Common myeloid progenitor, CD34-positive (primary cell): ENCODE results near the gene SYCP2L.
"Not testable (repeated sequence)": the region's sequence is repeated elsewhere in the genome, so short reads cannot be mapped to it uniquely, and the experiment has no call there.

ENCODE experiments used
- CTCF ChIA-PET: fragments of 350-600 bp; sonication (Branson Sonifier 250); formaldehyde crosslinking; loops from one replicate; lab custom pipeline; 2021; ENCODE audit warnings: antibody characterized with exemption; lab: Charles Lee
- POLR2A ChIA-PET: fragments of 350-600 bp; sonication (Branson Sonifier 250); formaldehyde crosslinking; loops from one replicate; lab custom pipeline; 2021; ENCODE audit warnings: antibody characterized with exemption; lab: Charles Lee
- DNase-seq, 3 donors: peaks; one replicate each; pipeline versions ENCODE4 v3.0.0 to v3.0.0-alpha.2; 2013
- H3K27ac ChIP-seq, 2 experiments: 1 replicate in 1 of 2; 2 replicates in 1 of 2; pipeline ENCODE4 v1.7.0; 2013; ENCODE audit warnings: inconsistent platforms in 2 of 2, low read length in 2 of 2, mild to moderate bottlenecking in 2 of 2, low read depth in 1 of 2, moderate library complexity in 1 of 2; ENCODE audit not compliant: severe bottlenecking in 2 of 2, insufficient read depth in 1 of 2, poor library complexity in 1 of 2
- H3K27me3 ChIP-seq, 5 experiments: replicated peaks in 2 of 5; 1 replicate in 3 of 5; 2 replicates in 2 of 5; pipeline versions ENCODE4 v1.6.1 to v1.7.0; 2013; ENCODE audit warnings: low read length in 4 of 5, mild to moderate bottlenecking in 2 of 5, moderate library complexity in 2 of 5, inconsistent platforms in 1 of 5; ENCODE audit not compliant: insufficient read depth in 5 of 5, control insufficient read depth in 4 of 5
- H3K36me3 ChIP-seq, 4 experiments: 1 replicate in 2 of 4; 2 replicates in 2 of 4; pipeline versions ENCODE4 v1.6.1 to v1.7.0; 2013; ENCODE audit warnings: low read length in 3 of 4, control low read depth in 1 of 4, mild to moderate bottlenecking in 1 of 4; ENCODE audit not compliant: control insufficient read depth in 4 of 4, insufficient read depth in 4 of 4
- H3K4me1 ChIP-seq, 4 experiments: 1 replicate in 3 of 4; 2 replicates in 1 of 4; pipeline versions ENCODE4 v1.6.1 to v1.7.1; 2013; ENCODE audit warnings: low read length in 3 of 4, mild to moderate bottlenecking in 3 of 4, control low read depth in 1 of 4, inconsistent platforms in 1 of 4, moderate library complexity in 1 of 4; ENCODE audit not compliant: control insufficient read depth in 4 of 4, insufficient read depth in 4 of 4; ENCODE audit errors: control extremely low read depth in 1 of 4
- H3K4me3 ChIP-seq, 7 experiments: 1 replicate in 4 of 7; 2 replicates in 3 of 7; pipeline versions ENCODE4 v1.5.1 to v1.7.0; 2013; ENCODE audit warnings: mild to moderate bottlenecking in 7 of 7, low read length in 6 of 7, moderate library complexity in 6 of 7, inconsistent platforms in 2 of 7, low read depth in 2 of 7, control low read depth in 1 of 7; ENCODE audit not compliant: insufficient read depth in 4 of 7, control insufficient read depth in 1 of 7; ENCODE audit errors: extremely low read depth in 1 of 7
- H3K9me3 ChIP-seq, 5 experiments: 1 replicate in 4 of 5; 2 replicates in 1 of 5; pipeline versions ENCODE4 v1.6.1 to v1.7.1; 2013; ENCODE audit warnings: low read length in 4 of 5, mild to moderate bottlenecking in 2 of 5, inconsistent platforms in 1 of 5, low read depth in 1 of 5, moderate library complexity in 1 of 5; ENCODE audit not compliant: control insufficient read depth in 4 of 5, insufficient read depth in 2 of 5; ENCODE audit errors: control extremely low read depth in 1 of 5
- WGBS: methylation state at CpG from one replicate; pipeline ENCODE4 v1.1.5; 2013; ENCODE audit not compliant: insufficient coverage; 5-methylcytosine and 5-hydroxymethylcytosine counted together

The SYCP2L gene

GRCh38 chr6:10993896-10994295, 107.0 kb downstream of the SYCP2L start:
- Histone ChIP-seq H3K27ac (no peak overlapping the region), H3K27me3 (no peaks in the 10 kb centered on the region), H3K4me1 (no peaks in the 10 kb centered on the region), H3K4me3 (no peak overlapping the region), H3K9me3 (no peaks in the 10 kb centered on the region), H3K36me3 (no peaks in the 10 kb centered on the region)
- 100% methylated on average over 3 of the region's 8 CpGs for WGBS
- ChIA-PET POLR2A (interaction anchor here (0.6 kb wide), 1 partner anchor 12 kb away, joined by 3 read pairs; no protein-coding TSS in a partner anchor), CTCF (interaction anchor here (0.7 kb wide), 1 partner anchor 582 kb away, joined by 3 read pairs; no protein-coding TSS in a partner anchor)
- no peak for DNase-seq

DNA sequence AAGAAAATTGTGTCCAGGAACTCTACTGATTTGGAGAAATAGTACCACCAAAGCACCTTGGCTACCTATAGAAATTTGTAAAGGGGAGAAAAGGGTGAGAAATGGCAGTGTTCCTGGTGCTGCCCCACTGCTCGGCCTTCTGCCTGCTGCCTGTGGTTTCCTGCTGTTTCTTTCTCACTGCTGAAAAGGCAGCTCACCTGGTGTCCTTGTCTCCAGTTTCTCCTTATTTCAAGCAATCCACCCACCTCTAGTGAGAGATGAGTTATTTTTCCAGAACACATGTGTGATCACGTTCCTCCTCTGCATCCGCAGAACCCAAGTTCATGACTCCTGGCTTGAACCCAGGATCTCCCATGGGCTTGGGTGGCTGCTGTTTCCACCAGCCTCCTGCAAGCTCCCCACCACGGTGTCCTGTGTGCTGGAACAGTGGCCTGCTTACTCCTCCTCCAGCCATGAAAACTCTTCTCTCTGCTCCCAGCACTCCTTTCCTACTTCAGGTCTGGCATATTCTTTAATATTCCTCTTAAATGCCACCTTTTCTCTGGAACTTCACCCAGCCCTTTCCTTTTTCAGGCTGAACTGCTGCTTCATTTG, 108.4 kb downstream of the SYCP2L start:
- CTCF ChIA-PET: no interaction called here
- 93% methylated on average over 3 of the region's 4 CpGs for WGBS
- Histone ChIP-seq H3K27ac (no peak overlapping the region), H3K4me1 (no peaks in the 10 kb centered on the region), H3K4me3 (no peak overlapping the region), H3K27me3 (no peaks in the 10 kb centered on the region), H3K36me3 (no peaks in the 10 kb centered on the region), H3K9me3 (no peaks in the 10 kb centered on the region)
- no peak for DNase-seq
- POLR2A ChIA-PET: no interaction called here

GRCh38 chr6:10999994-11000393, 113.1 kb downstream of the SYCP2L start:
- Histone ChIP-seq H3K4me1 (no peaks in the 10 kb centered on the region), H3K9me3 (no peaks in the 10 kb centered on the region), H3K4me3 (no peak overlapping the region), H3K27me3 (peaks cover 0 to 4% (median 0%) of the 10 kb centered on the region in 5 experiments), H3K36me3 (no peaks in the 10 kb centered on the region), H3K27ac (no peak overlapping the region)
- DNase-seq: no peak
- ChIA-PET CTCF (no interaction called here), POLR2A (no interaction called here)
- 100% methylated on average over 2 of the region's 2 CpGs for WGBS

DNA sequence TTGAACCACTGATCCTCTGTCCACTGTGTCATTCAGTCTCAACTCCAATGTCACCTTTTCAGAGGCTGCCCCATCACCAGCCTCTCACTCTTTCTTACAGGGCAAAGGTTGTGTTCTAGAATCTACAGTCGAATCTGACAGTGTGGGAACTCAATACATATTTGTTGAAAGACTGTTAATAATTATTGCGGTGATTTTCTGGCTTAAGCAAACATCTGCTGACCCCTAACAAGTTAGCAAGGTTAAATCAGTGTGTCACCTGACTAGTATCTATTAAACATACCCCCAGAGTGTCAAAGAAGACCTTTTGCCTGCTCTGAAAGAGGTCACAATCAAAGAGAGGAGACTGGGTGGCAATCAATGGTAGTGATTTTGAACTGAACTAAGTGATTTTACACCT, 115.3 kb downstream of the SYCP2L start:
- Histone ChIP-seq H3K27me3 (peaks cover 0 to 4% (median 0%) of the 10 kb centered on the region in 5 experiments), H3K4me1 (no peaks in the 10 kb centered on the region), H3K9me3 (no peaks in the 10 kb centered on the region), H3K36me3 (no peaks in the 10 kb centered on the region), H3K4me3 (no peak overlapping the region), H3K27ac (no peak overlapping the region)
- no CpG with 5 or more reads among the region's 2 CpGs for WGBS
- DNase-seq: no peak
- ChIA-PET POLR2A (no interaction called here), CTCF (interaction anchor here (1.0 kb wide), 1 partner anchor 11 kb away, joined by 3 read pairs; no protein-coding TSS in a partner anchor)

GRCh38 chr6:11003297-11003696, 116.4 kb downstream of the SYCP2L start:
- CTCF ChIA-PET: interaction anchor here (1.0 kb wide), 1 partner anchor 12 kb away, joined by 3 read pairs; no protein-coding TSS in a partner anchor

DNA sequence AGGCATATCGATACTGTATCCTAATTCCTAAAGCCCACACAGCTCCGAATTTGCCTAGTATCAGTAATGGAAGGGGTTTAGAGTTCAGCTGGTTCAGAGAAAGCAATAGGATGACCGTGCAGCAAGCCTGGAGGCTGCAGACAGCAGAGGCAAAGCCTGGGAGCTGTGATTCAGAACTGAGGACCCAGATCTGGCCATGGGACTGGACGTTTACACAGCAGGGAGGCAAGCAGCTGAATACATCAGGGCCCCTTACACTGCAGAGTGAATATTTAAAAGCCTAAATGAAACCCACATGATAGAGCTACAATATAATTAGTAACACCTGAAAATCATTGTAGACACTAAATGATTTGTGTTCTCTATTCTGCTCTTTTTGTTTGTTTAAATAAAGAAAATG, 119.2 kb downstream of the SYCP2L start:
- Histone ChIP-seq H3K4me3 (no peak overlapping the region), H3K4me1 (no peaks in the 10 kb centered on the region), H3K9me3 (no peaks in the 10 kb centered on the region), H3K36me3 (no peaks in the 10 kb centered on the region), H3K27ac (no peak overlapping the region), H3K27me3 (peaks cover 0 to 4% (median 0%) of the 10 kb centered on the region in 5 experiments)
- ChIA-PET POLR2A (no interaction called here), CTCF (no interaction called here)
- DNase-seq: no peak
- WGBS: 99% methylated on average over 4 of the region's 4 CpGs

More at GRCh38 chr6:11003297-11003696, 116.4 kb downstream of the SYCP2L start:
- H3K9me3 ChIP-seq, H3K4me3 ChIP-seq, H3K27me3 ChIP-seq, H3K27ac ChIP-seq, POLR2A ChIA-PET, H3K4me1 ChIP-seq, DNase-seq, H3K36me3 ChIP-seq: not testable (repeated sequence)
- no CpG with 5 or more reads among the region's 5 CpGs for WGBS

DNA sequence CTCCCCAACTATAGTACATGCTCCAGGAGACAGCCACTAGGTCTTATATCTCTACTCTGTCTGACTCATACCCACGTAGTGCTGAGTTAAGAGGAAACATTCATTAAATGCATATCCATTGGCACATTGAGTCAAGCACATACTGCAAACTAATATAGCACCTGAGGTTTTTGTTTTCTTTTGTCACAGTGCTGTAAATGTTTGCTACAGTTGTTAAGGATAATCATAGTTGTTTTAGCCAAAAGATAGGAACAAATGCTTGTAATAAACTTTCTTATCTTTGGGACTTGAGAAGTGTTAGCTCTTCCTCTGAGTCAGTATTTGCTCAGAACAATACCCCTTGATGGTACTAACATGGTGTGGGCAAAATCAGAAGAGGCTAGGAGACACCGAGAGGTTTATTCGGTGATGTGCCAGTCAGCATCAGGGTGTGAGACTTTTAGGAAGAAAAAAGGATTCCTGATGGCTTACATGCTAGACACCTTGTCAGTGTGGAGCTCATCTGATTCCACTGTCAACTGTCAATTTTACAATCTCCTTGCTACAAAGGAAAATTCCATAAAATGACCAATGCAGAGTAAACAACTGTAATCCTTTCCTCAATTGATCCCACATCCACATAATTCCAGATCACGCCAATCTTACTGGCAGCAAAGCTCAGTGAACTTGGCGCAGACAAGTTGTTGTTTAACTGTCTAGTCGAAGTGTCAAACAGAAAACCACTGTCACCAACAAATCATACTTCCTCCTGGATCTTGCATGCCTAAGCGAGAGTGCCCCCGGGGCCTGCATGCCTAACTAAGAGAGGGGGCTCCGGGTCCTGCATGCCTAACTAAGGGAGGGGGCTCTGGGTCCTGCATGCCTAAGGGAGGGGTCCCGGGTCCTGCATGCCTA, 121.1 kb downstream of the SYCP2L start:
- POLR2A ChIA-PET: no interaction called here
- CTCF ChIA-PET: no interaction called here
- no peak for DNase-seq

More for the DNA sequence above, 121.1 kb downstream of the SYCP2L start:
- no peaks in the 10 kb centered on the region for H3K4me1 ChIP-seq
- H3K27me3 ChIP-seq: peaks cover 0 to 7% (median 4%) of the 10 kb centered on the region in 5 experiments
- 87% methylated on average over 7 of the region's 10 CpGs for WGBS
- H3K4me3 ChIP-seq: no peak overlapping the region
- H3K27ac ChIP-seq: no peak overlapping the region
- no peaks in the 10 kb centered on the region for H3K36me3 ChIP-seq
- no peaks in the 10 kb centered on the region for H3K9me3 ChIP-seq
